ENCODE measurements around the gene KLK3. TPM values are rescaled to one million over a fixed set of nuclear protein-coding genes. Genes with fewer than 3 reads are reported as not detected.

Gene KLK3
- total RNA-seq, 1 experiment from 2014 or later: not detected

DNA sequence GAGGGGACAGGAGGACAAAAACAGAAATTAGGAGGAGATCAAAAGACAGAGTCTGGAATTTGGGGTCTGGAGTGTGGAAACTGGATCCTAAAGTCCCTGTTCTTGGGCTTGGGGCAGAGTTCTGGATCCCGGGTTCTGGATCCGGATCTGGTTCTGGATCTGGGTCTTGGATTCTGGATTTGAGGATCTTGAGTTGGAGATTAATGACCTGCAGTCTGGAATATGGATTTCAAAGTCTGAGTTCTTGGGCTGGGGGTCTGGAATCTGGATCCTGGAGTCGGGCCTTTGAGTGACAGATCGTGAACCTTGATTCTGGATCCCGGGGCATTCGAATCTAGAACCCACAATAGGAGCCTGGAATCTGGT is 20.9 kb upstream of the KLK3 start:
- ATAC-seq (no peak), DNase-seq (ENCODE audit: low read depth, low spot score) (no peak)
- Histone ChIP-seq H3K4me2 (ENCODE audit: low read length) (no peak overlapping the region), H3K4me1 (ENCODE audit: control insufficient read depth in 1 of 2, insufficient read depth in 2 of 2, low read length in 2 of 2) (peaks cover 15 to 29% of the 10 kb centered on the region in 2 experiments), H3K27me3 (ENCODE audit: insufficient read depth, low read length) (no peaks in the 10 kb centered on the region), H3K36me3 (ENCODE audit: control insufficient read depth in 1 of 2, insufficient read depth in 2 of 2, low read length in 2 of 2) (no peaks in the 10 kb centered on the region), H3K9me3 (ENCODE audit: control insufficient read depth in 1 of 2, insufficient read depth in 1 of 2, low read depth in 1 of 2, low read length in 2 of 2) (no peaks in the 10 kb centered on the region), H3K4me3 (replicated peaks in 1 of 2; ENCODE audit: low read depth in 1 of 2, low read length in 2 of 2) (no peak overlapping the region), H4K20me1 (ENCODE audit: insufficient read depth) (no peaks in the 10 kb centered on the region), H2AFZ (ENCODE audit: low read depth, low read length, poor library complexity, severe bottlenecking) (no peak overlapping the region), H3K9ac (ENCODE audit: low read length) (no peak overlapping the region), H3K27ac (ENCODE audit: low read depth, low read length) (no peak overlapping the region), H3K9me2 (ENCODE audit: insufficient read depth) (no peaks in the 10 kb centered on the region), H3K79me2 (ENCODE audit: insufficient read depth, low read length) (no peaks in the 10 kb centered on the region)
- POLR2A ChIA-PET: no interaction called here
- BruUV-seq (replicated peaks): no TSS peak
- no peak for TF ChIP-seq FOSL1 (IDR thresholded peaks at IDR 0.05; ENCODE audit: low read depth)
- TF ChIP-seq RAD21 (IDR thresholded peaks at IDR 0.05; ENCODE audit: low read depth): no peak
- TF ChIP-seq CBX3 (IDR thresholded peaks at IDR 0.05; ENCODE audit: low read depth): no peak
- no peak for TF ChIP-seq SIN3A (IDR thresholded peaks at IDR 0.05; ENCODE audit: low read depth)
- no peak for TF ChIP-seq MAX (IDR thresholded peaks at IDR 0.05)
- no peak for TF ChIP-seq TCF7L2 (IDR thresholded peaks at IDR 0.05; ENCODE audit: borderline replicate concordance, extremely low read depth, insufficient read depth, insufficient read length)
- no peak for TF ChIP-seq ZBTB33 (IDR thresholded peaks at IDR 0.05; ENCODE audit: extremely low read depth, insufficient replicate concordance, low read length)
- no peak for TF ChIP-seq JUND (IDR thresholded peaks at IDR 0.05)
- TF ChIP-seq YY1 (IDR thresholded peaks at IDR 0.05; ENCODE audit: extremely low read depth, insufficient replicate concordance, low read depth, low read length): no peak
- TF ChIP-seq, protein P1, sequence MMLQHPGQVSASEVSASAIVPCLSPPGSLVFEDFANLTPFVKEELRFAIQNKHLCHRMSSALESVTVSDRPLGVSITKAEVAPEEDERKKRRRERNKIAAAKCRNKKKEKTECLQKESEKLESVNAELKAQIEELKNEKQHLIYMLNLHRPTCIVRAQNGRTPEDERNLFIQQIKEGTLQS (IDR thresholded peaks at IDR 0.05): no peak
- no peak for TF ChIP-seq ZFX (IDR thresholded peaks at IDR 0.05)
- TF ChIP-seq ELF1 (IDR thresholded peaks at IDR 0.05; ENCODE audit: borderline replicate concordance, low read depth): no peak
- no peak for TF ChIP-seq SRF (IDR thresholded peaks at IDR 0.05; ENCODE audit: low read depth)
- TF ChIP-seq REST (IDR thresholded peaks at IDR 0.05; ENCODE audit: low read depth): no peak
- no peak for TF ChIP-seq CTCF (IDR thresholded peaks at IDR 0.05 in 2 of 3, conservative IDR thresholded peaks at IDR 0.05 in 1 of 3; ENCODE audit: borderline replicate concordance in 1 of 3, insufficient read depth in 1 of 3, low read depth in 2 of 3, low read length in 2 of 3)
- RAD21 ChIA-PET (ENCODE audit: low non-redundant PET in 1 of 2, low total read pairs in 2 of 2, uncharacterized antibody in 2 of 2, unreplicated experiment in 2 of 2): no interaction called here
- intact Hi-C loops (cut with micrococcal nuclease): no loop called here
- CTCF ChIA-PET: no interaction called here
